Esophagus muscularis mucosa (tissue), 4 donors: ENCODE data around the gene KIF5C.

ENCODE experiments used
- CTCF ChIP-seq, 3 experiments: fragments of 200-600 bp in 2 of 3; fragments of 450-650 bp in 1 of 3; sonication (generic) in 2 of 3; IDR thresholded peaks; one replicate each; pipeline ENCODE4 v1.5.1; 2017 to 2019; ENCODE audit warnings: antibody characterized with exemption in 3 of 3, mild to moderate bottlenecking in 2 of 3, moderate library complexity in 1 of 3
- EP300 ChIP-seq: sonication (generic); formaldehyde crosslinking; IDR thresholded peaks from one replicate; pipeline ENCODE4 v1.6.1; 2017; ENCODE audit warnings: antibody characterized with exemption
- POLR2A ChIP-seq: fragments of 450-650 bp; IDR thresholded peaks from one replicate; pipeline ENCODE4 v1.6.1; 2017; ENCODE audit warnings: antibody characterized with exemption, moderate library complexity, mild to moderate bottlenecking, low read depth

- TF ChIP-seq CTCF (IDR thresholded peaks at IDR 0.05) (no peak), POLR2A (no peak), EP300 (no peak)
Observed at GRCh38 chr2:148876595-148877402, 1.8 kb downstream of the KIF5C start.
